ENCODE results near the gene NOC2L.

Gene NOC2L

DNA sequence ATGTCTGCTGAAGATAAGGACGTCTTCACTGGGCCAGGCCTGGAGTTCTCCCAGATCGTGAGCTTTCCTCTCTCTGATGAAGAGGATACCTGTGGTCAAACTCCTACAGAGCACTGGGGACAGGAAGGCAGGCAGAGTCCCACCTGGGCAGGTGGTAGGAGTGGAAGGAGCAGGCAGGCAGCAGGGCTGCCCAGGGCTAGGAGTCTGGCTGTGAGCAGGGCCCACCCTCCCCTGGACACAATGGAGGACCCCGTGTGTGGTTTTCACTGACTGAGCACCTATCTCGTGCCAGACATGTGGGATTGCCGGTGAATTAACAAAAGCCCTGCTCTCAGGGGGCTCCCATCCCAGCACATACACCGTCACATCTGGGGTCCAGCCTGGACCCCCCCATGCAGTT, 40.2 kb downstream of the NOC2L start:
- DNase-seq (ENCODE audit: low read depth), result no peak
- TF ChIP-seq, protein P1, sequence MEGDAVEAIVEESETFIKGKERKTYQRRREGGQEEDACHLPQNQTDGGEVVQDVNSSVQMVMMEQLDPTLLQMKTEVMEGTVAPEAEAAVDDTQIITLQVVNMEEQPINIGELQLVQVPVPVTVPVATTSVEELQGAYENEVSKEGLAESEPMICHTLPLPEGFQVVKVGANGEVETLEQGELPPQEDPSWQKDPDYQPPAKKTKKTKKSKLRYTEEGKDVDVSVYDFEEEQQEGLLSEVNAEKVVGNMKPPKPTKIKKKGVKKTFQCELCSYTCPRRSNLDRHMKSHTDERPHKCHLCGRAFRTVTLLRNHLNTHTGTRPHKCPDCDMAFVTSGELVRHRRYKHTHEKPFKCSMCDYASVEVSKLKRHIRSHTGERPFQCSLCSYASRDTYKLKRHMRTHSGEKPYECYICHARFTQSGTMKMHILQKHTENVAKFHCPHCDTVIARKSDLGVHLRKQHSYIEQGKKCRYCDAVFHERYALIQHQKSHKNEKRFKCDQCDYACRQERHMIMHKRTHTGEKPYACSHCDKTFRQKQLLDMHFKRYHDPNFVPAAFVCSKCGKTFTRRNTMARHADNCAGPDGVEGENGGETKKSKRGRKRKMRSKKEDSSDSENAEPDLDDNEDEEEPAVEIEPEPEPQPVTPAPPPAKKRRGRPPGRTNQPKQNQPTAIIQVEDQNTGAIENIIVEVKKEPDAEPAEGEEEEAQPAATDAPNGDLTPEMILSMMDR (conservative IDR thresholded peaks at IDR 0.05; ENCODE audit: low read depth, low read length), result no peak
- no peak overlapping the region for H3K4me3 ChIP-seq (ENCODE audit: low read depth, low read length)

- no peak overlapping the region for H3K4me3 ChIP-seq (ENCODE audit: low read depth, low read length)
- DNase-seq (ENCODE audit: low read depth), result no peak
- TF ChIP-seq, protein P1 (conservative IDR thresholded peaks at IDR 0.05; ENCODE audit: low read depth, low read length), result no peak
These were observed 40.7 kb downstream of the NOC2L start for GRCh38 chr1:918353-918752.

DNA sequence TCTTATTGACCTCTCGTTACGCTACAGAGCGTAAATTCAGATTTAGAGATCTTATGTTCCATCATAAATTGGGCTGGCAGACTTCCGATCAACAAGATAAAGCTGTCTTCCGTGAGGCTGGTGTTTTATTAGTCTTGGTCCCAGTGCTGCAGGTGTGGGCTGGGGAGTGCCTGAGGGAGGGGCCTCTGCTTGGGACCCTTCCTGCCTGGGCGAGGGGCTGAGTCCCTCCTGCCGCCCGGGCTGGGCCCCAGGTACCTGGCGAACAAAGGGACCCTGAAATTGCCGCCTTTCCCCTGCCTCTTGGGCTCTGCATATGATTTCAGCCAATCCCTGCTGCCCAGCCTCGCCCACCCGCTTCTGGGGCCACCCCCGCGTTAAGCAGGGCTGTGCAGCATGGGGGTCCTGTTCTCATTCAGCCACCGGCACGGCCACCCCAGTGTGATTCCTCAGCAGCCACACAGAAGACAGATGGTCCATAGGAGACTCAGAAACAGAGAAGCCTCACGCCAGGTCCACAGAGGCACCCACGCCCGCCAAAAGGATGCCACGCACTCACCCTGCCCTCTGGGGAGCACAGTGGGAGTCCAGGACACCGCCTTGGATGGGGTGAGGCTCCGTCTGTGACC, 41.5 kb downstream of the NOC2L start:
- no peak overlapping the region for H3K4me3 ChIP-seq (ENCODE audit: low read depth, low read length)
- TF ChIP-seq, protein P1 (conservative IDR thresholded peaks at IDR 0.05; ENCODE audit: low read depth, low read length), result no peak
- no peak for DNase-seq (ENCODE audit: low read depth)

DNA sequence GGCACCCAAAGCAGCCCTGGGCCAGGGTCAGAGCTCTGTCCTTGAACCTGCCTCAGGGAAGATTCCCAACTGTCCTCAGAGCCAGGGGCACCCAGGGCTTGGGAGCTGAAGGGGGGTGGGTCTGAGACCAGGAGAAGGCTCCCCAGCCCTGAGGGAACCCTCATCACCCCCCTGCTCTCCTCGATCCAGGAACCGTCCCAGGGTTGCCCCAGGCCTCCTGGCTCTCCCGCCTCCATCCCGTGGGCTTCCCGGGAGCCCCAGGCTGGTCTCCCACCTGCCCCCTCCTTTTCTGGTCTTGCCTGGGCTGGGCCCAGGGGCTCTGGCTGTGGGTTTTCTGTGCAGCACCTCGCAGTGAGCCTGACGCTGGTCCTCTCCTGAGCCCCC, 42.0 kb downstream of the NOC2L start:
- TF ChIP-seq, protein P1 (conservative IDR thresholded peaks at IDR 0.05; ENCODE audit: low read depth, low read length), result no peak
- DNase-seq (ENCODE audit: low read depth), result no peak
- H3K4me3 ChIP-seq (ENCODE audit: low read depth, low read length), result no peak overlapping the region

- TF ChIP-seq, protein P1 (conservative IDR thresholded peaks at IDR 0.05; ENCODE audit: low read depth, low read length), result no peak
- no peak overlapping the region for H3K4me3 ChIP-seq (ENCODE audit: low read depth, low read length)
- no peak for DNase-seq (ENCODE audit: low read depth)
These were observed 42.6 kb downstream of the NOC2L start for GRCh38 chr1:916173-917075.

DNA sequence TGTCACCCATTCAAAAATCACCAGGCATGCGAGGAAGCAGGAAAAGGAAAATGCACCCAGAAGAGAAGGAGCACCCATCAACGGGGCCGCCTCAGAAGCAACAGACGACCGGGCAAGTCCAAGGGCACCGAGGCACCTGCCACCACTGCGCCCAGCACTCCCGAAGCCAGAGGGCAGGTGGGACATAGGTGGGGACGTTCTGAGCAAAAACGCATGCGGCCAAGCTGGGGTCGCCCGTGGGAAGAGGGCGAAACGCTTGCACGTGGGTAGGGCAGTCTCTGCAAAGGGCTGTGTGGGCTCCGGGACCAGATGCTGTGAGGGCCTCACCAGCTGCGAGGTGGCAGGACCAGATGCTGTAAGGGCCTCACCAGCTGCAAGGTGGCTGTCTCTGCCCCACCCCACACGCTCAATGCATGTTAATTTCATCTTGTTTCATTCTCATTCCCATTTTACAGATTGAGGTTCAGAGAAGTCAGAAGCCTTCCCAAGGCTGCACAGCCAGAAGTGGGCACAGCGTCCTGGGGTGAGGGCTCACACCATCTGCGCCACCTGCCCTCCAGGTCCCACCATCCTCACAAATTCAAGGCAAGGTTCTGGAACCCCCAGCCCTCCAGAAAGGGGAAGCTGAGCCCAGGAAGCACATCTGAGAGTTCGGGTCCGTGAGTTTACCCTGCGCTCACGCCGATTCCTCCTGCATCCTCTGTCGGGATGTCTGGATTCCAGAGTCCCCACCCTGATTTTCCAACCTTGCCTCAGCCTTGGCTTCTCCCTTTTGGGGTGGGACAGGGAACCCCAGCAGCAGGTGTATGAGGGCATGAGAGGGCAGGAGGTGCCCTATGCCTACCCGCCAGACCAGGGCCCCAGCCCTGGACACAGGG, 43.5 kb downstream of the NOC2L start:
- DNase-seq (ENCODE audit: low read depth), result no peak
- TF ChIP-seq, protein P1 (conservative IDR thresholded peaks at IDR 0.05; ENCODE audit: low read depth, low read length), result no peak
- no peak overlapping the region for H3K4me3 ChIP-seq (ENCODE audit: low read depth, low read length)

All from choroid plexus epithelial cell (primary cell).